Lung (tissue), 12 donors: ENCODE results near the gene SLC15A3. TPM values are rescaled to one million over a fixed set of nuclear protein-coding genes. Genes with fewer than 3 reads are reported as not detected.

Experiments
- ATAC-seq: fragments of 200-7000 bp; cut with Tn5 transposase; one replicate; pipeline ENCODE4 v1.9.1; 2020; ENCODE audit warnings: moderate number of reproducible peaks; ENCODE audit not compliant: insufficient read depth, low FRiP score
- DNase-seq, 3 donors: peaks; one replicate each; pipeline ENCODE4 v3.0.0-alpha.2; 2013 to 2017
- H3K27ac ChIP-seq, 2 donors: one replicate each; pipeline ENCODE4 v1.5.1; 2013; ENCODE audit warnings: mild to moderate bottlenecking in 2 of 2, moderate library complexity in 2 of 2, control low read depth in 1 of 2, inconsistent platforms in 1 of 2, low read depth in 1 of 2, low read length in 1 of 2
- H3K27me3 ChIP-seq, 3 donors: one replicate each; pipeline ENCODE4 v1.5.1; 2013; ENCODE audit warnings: low read length in 2 of 3; ENCODE audit not compliant: control insufficient read depth in 3 of 3, insufficient read depth in 3 of 3
- H3K36me3 ChIP-seq, 4 donors: one replicate each; pipeline ENCODE4 v1.5.1; 2013; ENCODE audit warnings: low read length in 4 of 4, mild to moderate bottlenecking in 1 of 4, moderate library complexity in 1 of 4; ENCODE audit not compliant: control insufficient read depth in 4 of 4, insufficient read depth in 4 of 4
- H3K4me1 ChIP-seq, 5 donors: one replicate each; pipeline ENCODE4 v1.5.1; 2013; ENCODE audit warnings: low read length in 5 of 5, mild to moderate bottlenecking in 2 of 5, moderate library complexity in 1 of 5; ENCODE audit not compliant: control insufficient read depth in 5 of 5, insufficient read depth in 5 of 5
- H3K4me3 ChIP-seq: one replicate; pipeline ENCODE4 v1.5.1; 2013; ENCODE audit warnings: mild to moderate bottlenecking, control low read depth, moderate library complexity
- H3K9ac ChIP-seq, 2 donors: one replicate each; pipeline ENCODE4 v1.5.1; 2013; ENCODE audit warnings: low read length in 2 of 2, control low read depth in 1 of 2; ENCODE audit not compliant: insufficient read depth in 1 of 2
- H3K9me3 ChIP-seq, 4 donors: one replicate each; pipeline ENCODE4 v1.5.1; 2013; ENCODE audit warnings: low read length in 3 of 4, mild to moderate bottlenecking in 1 of 4, moderate library complexity in 1 of 4; ENCODE audit not compliant: control insufficient read depth in 4 of 4, insufficient read depth in 3 of 4
- CTCF ChIP-seq: IDR thresholded peaks from 2 replicates; pipeline ENCODE4 v1.5.1; 2012; ENCODE audit warnings: mild to moderate bottlenecking; ENCODE audit errors: control extremely low read depth, extremely low read depth
- WGBS, 2 donors: extraction: QIAGEN DNeasy Blood & Tissue Kit; methylation state at CpG; one replicate each; pipeline ENCODE4 v1.1.7; 2013; 5-methylcytosine and 5-hydroxymethylcytosine counted together
- polyA plus RNA-seq, 2 donors: library from polyadenylated mRNA; stranded (reverse); fragments of 200-250 nt; gene quantifications; one replicate each; pipeline ENCODE4 v1.2.1, GENCODE V29; 2013
- total RNA-seq, 2 donors: library from RNA; depleted of rRNA in 1 of 2; stranded (reverse); fragments of >200 nt in 1 of 2; gene quantifications; one replicate each; pipeline ENCODE4 v1.2.1, GENCODE V29; 2014 to 2021
- donor health status: control.
- donor health status: control.
- donor health status: Bipolar disorder and iron deficiency.
- donor health status: healthy.
- donor health status: DM: yes; HTN: yes; CAD: no.

The SLC15A3 gene
- total and polyA plus RNA-seq, 4 donors: 29.9 to 166 (median 98.6) TPM

- WGBS, 2 donors: 34 to 47% methylated on average over 7 of the region's 7 CpGs
- no peak for ATAC-seq
- H3K4me3 ChIP-seq: no peak overlapping the region
- H3K9me3 ChIP-seq: no peaks in the 10 kb centered on the region
- H3K9ac ChIP-seq: no peak overlapping the region
- H3K4me1 ChIP-seq: peaks cover 0 to 17% (median 9%) of the 10 kb centered on the region in 5 donors
- no peak for TF ChIP-seq CTCF
- DNase-seq: peak; percentile 28 to 73 (median 50)
- no peak overlapping the region for H3K27ac ChIP-seq
- H3K36me3 ChIP-seq: no peaks in the 10 kb centered on the region
- no peaks in the 10 kb centered on the region for H3K27me3 ChIP-seq
These were observed 43.8 kb upstream of the SLC15A3 start for GRCh38 chr11:60995798-60996197.

DNA sequence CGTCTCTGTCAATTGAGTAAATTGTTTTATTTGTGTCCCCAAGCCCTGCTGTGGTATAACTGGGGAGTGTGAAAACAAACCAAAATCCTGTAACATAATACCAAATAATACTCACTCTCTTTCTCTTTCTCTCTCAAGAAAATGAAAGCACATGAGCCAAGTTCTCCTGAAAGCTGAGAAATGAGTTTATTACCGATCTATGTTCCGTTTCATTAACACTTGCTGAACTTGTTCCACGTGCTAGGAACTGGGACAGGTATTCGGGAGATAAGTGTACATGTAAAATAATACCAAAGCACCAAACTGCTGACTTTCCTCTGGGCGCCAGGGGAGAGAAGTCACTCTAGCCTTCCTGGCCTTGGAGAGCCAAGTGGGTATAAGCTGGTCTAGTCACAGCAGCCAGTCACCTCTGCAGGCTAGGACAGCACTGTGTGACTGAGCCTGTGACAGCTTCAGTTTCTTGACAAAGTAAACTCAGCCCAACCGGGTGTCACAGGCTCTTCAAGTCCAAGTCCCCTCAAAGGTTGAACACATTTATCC, 42.6 kb upstream of the SLC15A3 start:
- no peaks in the 10 kb centered on the region for H3K36me3 ChIP-seq
- H3K4me3 ChIP-seq: no peak overlapping the region
- no peaks in the 10 kb centered on the region for H3K27me3 ChIP-seq
- H3K4me1 ChIP-seq: peaks cover 0 to 17% (median 9%) of the 10 kb centered on the region in 5 donors
- no peak overlapping the region for H3K27ac ChIP-seq
- no peak for DNase-seq
- H3K9ac ChIP-seq: no peak overlapping the region
- 60 to 77% methylated on average over 7 of the region's 7 CpGs for WGBS, 2 donors
- no peak for TF ChIP-seq CTCF
- no peaks in the 10 kb centered on the region for H3K9me3 ChIP-seq
- ATAC-seq: no peak

GRCh38 chr11:60993615-60994014, 41.6 kb upstream of the SLC15A3 start:
- Histone ChIP-seq H3K27me3 (no peaks in the 10 kb centered on the region), H3K9ac (no peak overlapping the region), H3K4me1 (peaks cover 0 to 17% (median 9%) of the 10 kb centered on the region in 5 donors), H3K27ac (no peak overlapping the region), H3K36me3 (no peaks in the 10 kb centered on the region), H3K4me3 (no peak overlapping the region), H3K9me3 (no peaks in the 10 kb centered on the region)
- WGBS, 2 donors: 60 to 67% methylated on average over 7 of the region's 7 CpGs
- TF ChIP-seq CTCF: no peak
- DNase-seq: no peak
- no peak for ATAC-seq
